ENCODE measurements around the gene ERICH4. TPM values are rescaled to one million over a fixed set of nuclear protein-coding genes. Genes with fewer than 3 reads are reported as not detected.

The ERICH4 gene
- total and polyA plus RNA-seq, 2 of the 13 experiments (the other 11 are each of a cell fraction or from before 2014, with no cell fraction given): 0.40 to 0.64 TPM

GRCh38 chr19:41397086-41398049, 45.6 kb upstream of the ERICH4 start, which contains the start of the genes BCKDHA and EXOSC5 (continued):
- no peak for TF ChIP-seq POLR2AphosphoS2 (IDR thresholded peaks at IDR 0.05; ENCODE audit: low read depth, low read length)
- peak; percentile 86; the same call in 1 of the 2 replicates for TF ChIP-seq RNF2 (conservative IDR thresholded peaks at IDR 0.05; ENCODE audit: low read depth)
- peak; percentile 52 for TF ChIP-seq ZNF883 (CRISPR knock-in tag; IDR thresholded peaks at IDR 0.05; ENCODE audit: not compliant biosample characterization)
- TF ChIP-seq ZNF510 (CRISPR knock-in tag; IDR thresholded peaks at IDR 0.05; ENCODE audit: low read depth): peak; percentile 57; the same call in 1 of the 2 replicates
- no peak for TF ChIP-seq HIC2 (CRISPR knock-in tag; IDR thresholded peaks at IDR 0.05; ENCODE audit: low read depth)
- peak; percentile 88 for TF ChIP-seq NFKB2 (CRISPR knock-in tag; IDR thresholded peaks at IDR 0.05; ENCODE audit: borderline replicate concordance)
- no peak for TF ChIP-seq MATR3 (CRISPR knock-in tag; IDR thresholded peaks at IDR 0.05)
- TF ChIP-seq ZSCAN21 (CRISPR knock-in tag; IDR thresholded peaks at IDR 0.05; ENCODE audit: borderline replicate concordance): no peak
- no peak for TF ChIP-seq TMF1 (CRISPR knock-in tag; IDR thresholded peaks at IDR 0.05; ENCODE audit: low read depth)
- peak; percentile 33 for TF ChIP-seq ZNF18 (CRISPR knock-in tag; IDR thresholded peaks at IDR 0.05; ENCODE audit: insufficient replicate concordance)
- peak; percentile 10; the same call in 1 of the 2 replicates for TF ChIP-seq ZNF790 (CRISPR knock-in tag; IDR thresholded peaks at IDR 0.05; ENCODE audit: borderline replicate concordance)
- TF ChIP-seq POLR2AphosphoS5 (IDR thresholded peaks at IDR 0.05; ENCODE audit: low read depth, low read length): peak; percentile 63
- TF ChIP-seq FOSL1 (CRISPR knock-in tag; IDR thresholded peaks at IDR 0.05; ENCODE audit: borderline replicate concordance): no peak
- TF ChIP-seq ZNF317 (CRISPR knock-in tag; IDR thresholded peaks at IDR 0.05): peak; percentile 66; the same call in 1 of the 2 replicates
- TF ChIP-seq YEATS2 (CRISPR knock-in tag; IDR thresholded peaks at IDR 0.05; ENCODE audit: borderline replicate concordance): peak; percentile 93
- TF ChIP-seq POLR2A (IDR thresholded peaks at IDR 0.05; ENCODE audit: insufficient read depth in 1 of 2, low read depth in 2 of 2, low read length in 2 of 2): peak; percentile 65 to 70
- TF ChIP-seq NAIF1 (CRISPR knock-in tag; IDR thresholded peaks at IDR 0.05; ENCODE audit: borderline replicate concordance): no peak; the same call in 1 of the 2 replicates
- TF ChIP-seq AHDC1 (CRISPR knock-in tag; IDR thresholded peaks at IDR 0.05; ENCODE audit: borderline replicate concordance): no peak
- 0 out of 2 replicates have a peak, but pooled peaks have one; percentile 36 for TF ChIP-seq ZNF740 (CRISPR knock-in tag; IDR thresholded peaks at IDR 0.05)

Data from HepG2 (cell line).